Smooth muscle cell of trachea (primary cell): Measurements from ENCODE around the gene DISC1. TPM values are rescaled to one million over a fixed set of nuclear protein-coding genes. Genes with fewer than 3 reads are reported as not detected.

Source experiments
- total RNA-seq: library from RNA; depleted of rRNA; stranded (reverse); fragments of >200 nt; gene quantifications from 2 replicates; pipeline ENCODE4 v1.2.1, GENCODE V29; 2014

Gene DISC1
- total RNA-seq: 3.0 and 3.5 TPM in 2 replicates

DNA sequence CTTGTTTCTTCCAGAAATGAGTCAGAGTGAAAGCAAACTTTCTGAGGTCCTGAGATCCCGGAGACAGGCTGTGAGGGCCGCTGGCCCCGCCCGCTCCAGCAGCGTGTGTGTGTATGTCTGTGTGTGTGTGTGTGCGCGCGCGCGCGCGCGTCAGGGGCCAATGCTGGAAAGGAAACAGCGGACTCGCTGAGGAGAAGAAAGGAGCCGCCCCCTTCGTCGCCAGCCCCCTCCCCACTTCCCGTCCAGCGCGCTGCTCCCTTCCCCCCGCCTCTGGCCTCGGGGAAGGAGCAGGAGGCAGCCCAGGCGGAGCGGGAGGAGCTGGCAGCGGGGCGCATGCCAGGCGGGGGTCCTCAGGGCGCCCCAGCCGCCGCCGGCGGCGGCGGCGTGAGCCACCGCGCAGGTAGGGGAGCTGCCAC, at the start of gene DISC1:
TSS of gene DISC1 (plus strand) at position 256 of the 416 bp plus-strand sequence. CDS start at position 334, 78 bp downstream.

Other genes starting within 250 kb of the DISC1 start
- gene EGLN1, start 204.5 kb upstream of the DISC1 start, total RNA-seq: 38.4 and 57.9 TPM in 2 replicates
- gene TSNAX, start 98.1 kb upstream of the DISC1 start, total RNA-seq: 32.1 and 52.8 TPM in 2 replicates